Glomerular endothelial cell (primary cell): ENCODE measurements around the gene PURA. TPM values are rescaled to one million over a fixed set of nuclear protein-coding genes. Genes with fewer than 3 reads are reported as not detected.
"Not testable (repeated sequence)": the region's sequence is repeated elsewhere in the genome, so short reads cannot be mapped to it uniquely, and the experiment has no call there.

Experiments used
- DNase-seq: peaks from one replicate; pipeline ENCODE4 v3.0.0-alpha.2; 2011; ENCODE audit warnings: low read depth, low spot score; ENCODE audit errors: extremely low read depth
- total RNA-seq: library from RNA; depleted of rRNA; stranded (reverse); fragments of >200 nt; gene quantifications from 2 replicates; pipeline ENCODE4 v1.2.3, GENCODE V29; 2015

PURA gene
- total RNA-seq, 1 donor from 2014 or later: 11.7 TPM

DNA sequence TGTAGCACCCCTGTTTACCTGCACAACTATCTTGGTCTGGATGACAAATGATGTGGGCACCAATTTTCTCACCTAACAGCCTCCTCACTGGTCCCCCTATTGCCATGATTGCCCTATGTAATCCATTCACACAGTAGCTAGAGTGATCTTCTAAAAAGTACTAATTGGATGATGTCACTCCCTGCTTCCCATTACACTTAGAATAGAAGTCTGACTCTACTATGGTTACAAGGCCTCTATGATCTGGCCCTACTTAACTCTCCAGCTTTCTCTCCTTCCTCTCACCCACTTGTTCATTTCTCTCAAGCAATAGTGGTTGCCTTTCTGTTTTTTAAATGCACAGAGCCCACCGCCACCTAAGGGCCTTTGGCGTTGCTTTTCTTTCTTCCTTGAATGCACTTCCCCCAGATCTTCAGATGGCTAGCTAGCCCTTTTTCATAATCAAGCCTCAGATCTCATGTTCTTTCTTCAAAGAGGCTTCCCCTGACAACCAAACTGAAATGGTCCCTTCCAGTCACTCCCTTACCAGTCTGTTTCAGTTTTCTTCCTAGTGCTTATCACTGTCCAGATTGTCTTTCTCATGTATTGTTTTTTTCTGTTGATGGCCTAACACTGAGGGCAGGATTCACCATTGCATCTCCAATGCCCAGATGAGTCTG is 20.5 kb downstream of the PURA start:
- DNase-seq: no peak

DNA sequence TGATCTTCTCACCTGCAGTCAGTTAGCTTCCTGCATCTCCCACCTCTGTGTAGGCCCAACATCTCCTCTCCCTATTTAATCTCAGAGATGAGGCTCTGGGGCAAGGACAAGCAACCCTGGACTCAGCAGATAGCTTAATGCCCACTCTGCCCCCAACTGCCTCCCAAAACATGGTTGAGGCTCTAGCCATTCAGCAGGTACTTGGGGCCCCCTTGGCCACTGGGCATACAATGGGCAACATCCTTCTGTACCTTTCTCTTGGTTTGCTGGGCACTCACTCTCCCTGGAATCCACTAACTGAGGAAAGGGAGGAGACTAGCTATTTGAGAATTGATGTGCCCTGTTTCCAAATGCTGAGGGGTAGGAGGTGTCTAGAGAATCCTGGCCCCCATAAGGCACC is 21.2 kb downstream of the PURA start:
- DNase-seq: no peak

DNA sequence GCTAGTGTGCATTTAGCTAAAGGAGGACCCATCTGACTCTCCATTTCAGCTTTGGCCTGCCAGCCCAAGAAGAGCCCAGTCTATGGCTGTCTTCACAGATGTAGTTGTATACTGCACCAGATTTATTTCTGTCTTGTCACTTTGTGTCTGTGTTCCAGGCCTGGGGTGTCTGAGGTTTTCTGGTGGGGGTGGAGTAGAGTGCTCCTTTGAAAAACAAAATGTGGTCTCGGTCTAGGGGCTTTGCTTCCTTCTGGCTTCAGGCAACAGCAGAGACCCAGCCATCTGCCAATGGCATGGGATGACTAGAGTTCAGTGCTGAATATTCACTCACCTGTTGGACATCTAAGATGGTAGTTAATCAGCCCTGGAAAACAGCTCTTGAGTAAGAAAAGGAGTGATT is 22.7 kb downstream of the PURA start:
- no peak for DNase-seq

DNA sequence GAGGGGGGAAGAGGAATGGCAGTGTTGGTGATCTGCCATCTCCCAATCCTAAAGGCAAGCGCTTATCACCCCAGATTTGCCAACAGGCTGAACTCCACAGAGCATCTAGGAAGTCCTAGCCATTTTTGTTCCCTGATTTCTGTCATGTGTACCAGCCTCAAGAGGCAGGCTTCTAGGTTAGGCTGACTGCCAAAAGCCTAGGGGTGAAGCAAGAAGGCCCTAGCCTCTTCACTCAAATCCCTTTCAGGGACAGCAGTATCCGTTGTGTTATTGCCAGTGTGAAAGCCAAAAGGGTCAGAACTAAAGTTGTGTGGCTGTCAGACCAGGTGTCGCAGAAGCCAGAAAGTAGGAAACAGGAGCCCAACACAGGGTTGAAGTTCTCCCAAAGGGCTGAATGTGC is 26.5 kb downstream of the PURA start:
- DNase-seq: no peak

DNA sequence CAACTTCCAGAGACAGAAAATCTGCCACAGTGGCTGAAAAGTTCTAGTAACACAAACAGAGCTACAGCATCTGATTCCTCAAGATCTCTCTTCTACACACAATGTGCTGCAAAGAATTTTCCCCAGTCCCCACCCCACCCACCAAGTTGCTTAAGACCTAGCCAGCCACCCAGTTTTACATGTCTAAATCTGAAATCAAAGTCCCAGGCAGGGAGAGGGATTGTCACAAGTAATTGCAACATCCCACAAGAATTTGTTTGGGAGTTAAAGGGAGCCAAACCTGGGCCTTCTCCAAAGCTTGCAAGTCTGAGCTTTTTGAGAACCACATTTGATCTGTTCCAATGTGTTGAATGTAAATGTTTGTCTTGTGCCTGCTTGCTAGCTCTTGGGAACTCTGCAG is 27.3 kb downstream of the PURA start:
- DNase-seq: no peak

DNA sequence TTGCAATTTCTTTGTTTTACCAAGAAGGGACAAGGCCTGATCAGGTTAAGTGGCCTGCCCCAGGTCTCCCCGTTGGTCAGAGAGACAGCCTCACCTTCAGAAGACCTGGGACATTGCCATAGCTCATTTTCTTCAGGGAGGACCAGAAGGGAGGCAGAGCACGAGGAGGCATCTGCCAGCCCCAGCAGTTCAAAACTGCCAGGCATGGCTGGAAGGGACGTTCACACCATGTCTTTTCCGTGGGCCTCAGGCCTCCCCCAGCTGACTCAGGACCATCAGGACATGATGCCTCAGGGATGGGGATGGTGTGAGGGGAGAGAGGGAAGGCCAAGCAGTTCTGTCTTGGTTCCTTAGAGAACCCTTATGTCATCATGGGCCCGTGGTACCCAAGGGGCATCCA is 28.3 kb downstream of the PURA start:
- DNase-seq: no peak

DNA sequence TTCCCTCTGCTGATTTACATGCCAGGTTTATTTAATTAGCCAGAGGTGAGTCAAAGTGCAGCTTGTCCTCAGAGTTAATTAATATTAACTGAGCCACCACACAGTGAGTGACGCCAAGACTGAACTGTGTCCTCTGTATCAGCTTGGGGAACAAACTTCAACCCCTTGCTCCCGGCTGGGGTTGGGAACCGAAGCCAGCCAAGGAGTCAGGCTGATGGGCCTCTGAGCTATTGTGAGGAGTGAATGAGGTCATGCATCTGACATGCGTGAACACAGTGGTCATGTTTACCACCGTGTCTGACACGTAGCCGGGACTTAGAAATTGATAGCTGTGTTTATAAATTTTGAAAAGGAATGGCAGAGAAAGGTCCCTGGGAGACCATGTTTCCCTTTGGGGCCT is 28.9 kb downstream of the PURA start:
- DNase-seq: no peak

DNA sequence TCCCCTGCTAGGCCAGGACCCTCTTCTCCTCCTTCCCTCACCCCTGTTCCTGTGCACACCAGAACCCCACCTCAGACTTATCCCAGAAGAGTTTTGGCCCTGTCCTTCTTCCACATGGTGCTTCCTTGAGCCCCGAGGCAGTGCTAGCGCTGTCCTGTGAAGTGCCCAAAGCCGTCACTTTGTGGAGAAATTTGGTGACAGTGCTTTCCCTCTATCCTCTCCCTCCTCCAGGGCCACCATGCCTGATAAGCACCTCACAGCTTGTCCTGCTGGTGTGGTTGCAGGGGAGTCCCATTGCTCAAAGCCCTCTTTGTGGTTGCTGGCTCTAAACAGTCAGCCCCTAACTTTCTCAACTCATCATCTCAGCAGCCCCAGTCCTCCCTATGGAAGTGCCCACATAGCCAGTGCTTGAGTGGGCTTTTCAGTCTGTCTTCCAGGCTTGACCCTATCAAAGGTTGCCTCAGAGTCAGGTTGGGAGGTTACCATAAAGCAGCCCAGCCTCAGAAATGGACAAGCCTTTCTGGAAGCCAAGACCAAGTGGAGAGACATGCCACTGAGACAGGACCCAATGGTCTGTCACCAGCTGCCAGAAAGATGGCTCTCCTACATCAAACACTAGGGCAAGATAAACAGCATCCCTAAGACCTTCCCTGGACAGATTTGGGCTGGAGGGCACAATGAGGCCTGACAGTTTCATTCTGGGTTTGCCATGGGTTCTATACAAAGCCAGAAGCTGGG is 29.8 kb downstream of the PURA start:
- no peak for DNase-seq

DNA sequence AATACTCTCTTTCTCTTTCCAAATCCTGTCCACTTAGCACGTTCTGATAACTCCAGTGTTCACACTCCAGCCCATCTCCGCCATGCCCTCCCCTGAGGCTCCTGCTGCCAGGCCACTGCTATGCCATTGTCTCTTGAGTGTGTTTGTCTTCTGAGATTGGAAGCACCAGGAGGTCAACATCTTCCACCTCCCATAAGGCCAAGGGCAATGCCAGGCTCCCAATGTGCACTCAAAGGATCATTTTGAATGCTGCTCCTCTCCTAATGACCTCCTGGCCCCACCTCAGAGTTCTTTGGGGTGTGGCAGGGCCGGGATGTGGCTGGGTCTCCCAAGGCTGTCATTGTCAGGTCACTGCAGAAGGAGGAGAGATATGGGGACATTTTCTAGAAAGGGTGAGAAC is 31.3 kb downstream of the PURA start:
- no peak for DNase-seq

DNA sequence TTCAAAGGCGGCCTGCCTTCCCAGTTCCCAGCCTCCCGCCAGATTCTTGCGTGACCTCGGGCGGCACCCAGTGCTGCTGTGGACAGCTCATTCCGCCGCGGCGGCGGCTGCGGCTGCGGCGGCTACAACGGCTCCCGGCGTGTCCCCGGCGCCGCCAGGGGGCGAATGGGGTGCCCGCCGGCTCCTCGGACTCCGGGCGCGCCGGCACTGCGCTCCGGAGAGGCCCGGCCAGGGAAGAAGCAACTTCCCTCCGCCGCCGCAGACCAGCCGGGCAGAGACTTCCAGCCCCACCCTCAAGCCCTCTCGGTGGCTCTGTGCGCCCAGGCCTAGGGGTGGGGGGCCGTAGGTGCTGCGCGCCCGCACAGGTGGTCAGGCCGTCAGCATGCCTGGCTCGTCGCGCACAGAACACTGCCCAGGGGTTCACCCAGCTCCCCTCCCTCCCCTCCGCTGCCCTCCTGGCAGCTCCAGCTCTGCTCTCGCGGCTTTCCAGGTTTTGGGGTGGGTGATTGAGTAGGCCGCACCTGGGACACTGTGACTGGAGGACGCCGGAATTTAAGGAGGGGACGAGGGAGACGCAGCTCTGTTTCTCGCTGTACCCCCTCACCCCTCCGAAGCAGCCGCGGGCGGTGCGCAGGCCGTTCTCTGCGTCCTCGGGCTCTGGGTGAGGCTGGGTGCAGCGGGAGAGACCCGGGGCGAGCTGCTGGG is 32.1 kb downstream of the PURA start:
- DNase-seq: no peak

DNA sequence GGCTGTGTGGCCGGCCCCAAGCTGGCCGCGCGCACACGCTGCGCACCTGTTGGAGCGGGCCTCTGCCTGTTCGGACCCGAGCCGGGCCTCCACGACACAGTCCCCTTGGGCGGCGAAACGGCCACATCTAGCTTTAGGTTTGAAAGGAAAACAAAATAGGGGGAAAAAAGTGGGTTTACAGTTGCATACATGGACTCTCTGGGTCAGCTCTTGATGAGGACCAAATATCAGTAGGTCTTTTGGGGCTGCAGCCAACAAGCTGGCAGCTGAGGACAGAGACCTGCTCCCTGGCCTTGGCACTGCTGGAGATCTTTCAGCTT is 32.6 kb downstream of the PURA start:
- DNase-seq: no peak

DNA sequence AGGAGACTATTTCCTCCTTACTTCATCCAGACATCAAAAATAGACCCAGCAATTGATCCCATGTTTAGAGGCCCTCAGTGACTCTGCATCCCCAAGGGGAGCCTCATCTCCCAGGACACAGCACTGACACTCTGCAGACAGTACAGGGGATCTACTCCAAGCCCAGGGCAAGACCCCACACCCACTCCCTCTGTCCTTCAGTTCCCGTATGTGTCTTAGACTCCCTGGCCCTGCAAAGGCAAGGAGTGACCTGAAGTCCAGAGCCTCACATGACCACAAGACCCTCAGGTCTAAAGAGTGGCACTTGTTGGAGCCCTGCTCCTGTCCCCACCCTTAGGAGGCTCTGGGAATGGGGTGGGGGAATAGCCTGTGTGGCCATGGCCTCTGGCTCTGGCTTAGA is 33.6 kb downstream of the PURA start:
- DNase-seq: no peak

DNA sequence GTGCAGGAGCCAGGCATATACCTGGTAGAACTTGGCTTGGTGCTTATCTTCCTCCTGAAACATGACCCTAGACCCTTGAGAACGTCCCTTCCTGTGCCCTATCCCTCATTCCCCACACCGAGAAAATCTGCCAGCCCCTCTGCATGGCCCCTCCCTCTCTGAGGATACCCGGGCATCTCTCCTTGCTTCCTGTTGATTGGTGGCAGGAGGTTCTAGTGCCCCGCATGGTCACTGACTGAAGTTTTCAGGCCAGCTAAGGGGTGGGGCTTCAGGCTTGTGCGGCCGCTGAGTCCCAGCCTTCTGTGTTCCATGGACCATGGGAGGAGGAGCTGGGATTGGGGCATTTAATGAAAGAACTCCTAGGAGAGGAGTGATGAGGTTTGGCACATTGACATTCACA is 34.6 kb downstream of the PURA start:
- DNase-seq: no peak

DNA sequence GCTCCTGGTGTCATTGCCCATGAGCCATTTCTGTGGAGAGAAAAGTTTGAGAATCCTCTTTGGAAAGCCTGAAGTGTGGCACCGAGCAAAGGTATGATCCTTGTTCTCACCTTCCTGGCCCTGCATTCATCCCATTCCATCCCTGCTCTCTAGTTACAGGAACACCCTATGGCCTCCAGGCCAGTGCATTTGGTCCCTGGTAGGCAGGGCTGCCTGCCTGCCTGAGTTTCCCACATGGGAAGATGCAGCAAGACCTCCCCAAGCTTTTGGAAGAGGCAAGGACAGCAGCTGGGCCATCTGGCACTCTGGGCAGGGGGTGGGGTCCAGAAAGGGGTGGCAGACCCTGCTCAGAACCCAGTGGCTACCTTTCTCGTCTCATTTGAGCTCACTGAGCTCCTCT is 36.3 kb downstream of the PURA start:
- DNase-seq: no peak

DNA sequence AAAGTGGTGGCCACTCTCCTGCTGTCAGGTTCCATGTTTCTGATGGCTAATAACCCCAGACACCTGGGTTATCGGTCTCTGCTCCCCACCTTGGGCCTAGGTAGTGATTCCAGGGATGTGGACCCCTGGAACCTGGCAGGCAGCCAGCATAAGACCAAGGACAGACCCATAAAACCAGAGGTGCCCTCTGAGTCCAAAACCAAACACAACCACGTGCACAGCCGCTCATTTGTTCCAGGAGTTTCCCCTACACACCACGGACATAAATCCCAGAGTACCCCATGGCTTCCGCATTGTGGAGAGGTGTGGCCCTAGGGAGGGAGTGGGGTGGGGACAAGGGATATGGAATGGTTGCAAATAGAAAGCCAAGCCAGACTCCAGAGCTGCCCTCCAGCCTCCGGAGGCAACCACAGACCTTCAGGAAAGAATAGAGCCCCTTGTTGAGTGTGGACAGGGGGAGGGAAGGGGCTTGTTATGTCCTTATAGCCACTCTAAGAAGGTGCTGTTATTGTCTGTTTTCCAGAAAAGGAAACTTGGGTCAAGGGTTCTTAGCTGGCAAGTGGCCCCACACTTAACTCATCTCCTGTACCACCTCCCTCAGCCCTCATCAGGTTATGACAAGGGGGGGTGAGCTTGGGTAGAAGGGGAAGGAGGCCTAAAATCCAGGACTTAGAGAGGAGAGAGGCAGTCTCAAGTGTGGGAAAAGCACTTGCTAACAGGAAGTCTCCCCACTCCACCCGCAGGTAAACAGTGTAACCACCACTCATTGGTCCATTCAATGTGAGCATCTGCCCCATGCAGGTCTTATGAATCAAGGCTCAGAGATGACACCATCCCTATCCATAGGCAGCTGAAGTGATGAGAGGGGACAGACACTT is 37.5 kb downstream of the PURA start:
- DNase-seq: no peak

DNA sequence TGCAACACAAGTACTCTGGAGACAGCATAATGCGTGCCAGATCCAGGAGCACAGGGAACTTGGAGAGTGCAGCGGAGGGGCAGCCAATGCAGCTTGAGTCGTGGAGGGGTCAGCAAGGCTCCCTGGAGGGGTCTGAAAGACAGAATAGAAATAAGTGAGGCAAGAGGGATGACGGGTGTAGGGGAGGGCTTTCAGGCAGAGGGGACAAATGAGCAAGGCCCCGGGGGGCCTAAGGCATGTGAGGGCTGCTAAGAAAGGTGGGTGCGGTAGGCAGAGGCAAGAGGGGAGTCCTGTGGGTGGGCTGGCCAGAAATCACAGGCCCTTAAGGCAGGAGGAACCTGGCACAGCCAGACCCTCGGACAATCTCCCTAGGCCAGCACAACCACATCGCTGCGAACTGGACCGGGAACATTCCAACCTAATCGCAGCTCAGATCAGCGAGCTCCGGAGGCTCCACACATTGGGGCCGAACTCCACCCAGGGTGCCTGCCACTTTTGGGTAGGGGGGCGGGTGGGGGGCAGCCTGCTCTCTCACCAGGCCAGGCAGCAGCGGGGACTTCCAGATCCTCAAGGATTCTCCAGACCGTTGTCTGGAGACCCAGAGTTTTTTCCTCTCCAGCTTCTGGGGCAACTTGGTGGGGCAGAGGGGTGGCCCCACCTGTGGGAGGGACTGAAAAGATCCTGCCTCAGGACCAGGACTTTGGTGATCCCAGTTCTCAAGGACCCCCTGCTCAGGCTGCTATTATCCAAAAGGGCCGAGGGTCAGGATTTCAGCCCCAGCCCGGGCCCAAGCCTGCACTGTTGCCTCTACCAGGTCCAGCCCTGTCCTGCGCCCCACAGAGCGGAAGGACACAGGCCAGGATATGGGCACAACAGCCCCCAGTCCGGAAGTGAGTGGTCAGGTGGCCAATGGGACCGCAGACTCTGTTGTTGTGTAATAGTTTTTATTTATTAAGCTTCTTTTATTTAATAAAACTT is 38.4 kb downstream of the PURA start:
- no peak for DNase-seq

DNA sequence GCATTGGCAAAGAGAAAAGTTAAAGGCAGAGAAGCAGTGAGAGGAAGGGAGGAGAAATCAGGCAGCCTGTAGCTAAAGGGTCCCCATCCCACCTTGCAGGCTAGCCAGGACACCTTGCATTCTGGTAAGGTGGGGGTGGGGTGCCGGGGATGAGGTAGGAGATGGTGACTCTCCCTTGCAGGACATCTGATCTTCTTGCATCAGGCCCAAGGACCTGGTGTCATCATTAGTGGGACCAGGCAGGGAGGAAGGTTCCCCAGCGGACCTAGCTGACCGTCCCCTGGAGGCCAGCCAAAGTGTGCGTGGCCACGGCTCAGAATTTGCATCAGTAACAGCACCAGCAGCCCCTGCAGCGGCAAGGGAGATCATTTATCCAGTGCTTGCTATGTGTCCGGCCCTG is 39.3 kb downstream of the PURA start:
- DNase-seq: no peak

DNA sequence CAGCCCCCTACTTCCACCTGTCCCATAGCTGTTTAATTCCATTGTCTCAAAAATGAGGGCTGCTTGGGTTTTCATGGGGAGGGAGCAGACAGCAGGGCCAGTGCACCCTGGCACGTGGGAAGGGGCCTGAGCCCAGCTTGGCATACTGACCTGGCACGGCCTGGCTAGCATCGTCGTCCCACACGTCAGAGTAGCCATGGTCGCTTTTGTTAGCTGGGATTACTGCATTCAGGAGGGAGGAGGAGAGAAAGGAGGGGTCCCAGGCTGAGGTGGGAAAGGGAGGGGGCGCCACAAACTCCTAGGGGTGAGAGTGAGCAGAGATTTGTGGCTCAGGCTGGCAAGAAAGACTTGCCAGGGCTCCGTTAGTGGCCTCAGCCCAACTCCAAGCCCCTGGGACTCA is 40.0 kb downstream of the PURA start:
- DNase-seq: no peak

DNA sequence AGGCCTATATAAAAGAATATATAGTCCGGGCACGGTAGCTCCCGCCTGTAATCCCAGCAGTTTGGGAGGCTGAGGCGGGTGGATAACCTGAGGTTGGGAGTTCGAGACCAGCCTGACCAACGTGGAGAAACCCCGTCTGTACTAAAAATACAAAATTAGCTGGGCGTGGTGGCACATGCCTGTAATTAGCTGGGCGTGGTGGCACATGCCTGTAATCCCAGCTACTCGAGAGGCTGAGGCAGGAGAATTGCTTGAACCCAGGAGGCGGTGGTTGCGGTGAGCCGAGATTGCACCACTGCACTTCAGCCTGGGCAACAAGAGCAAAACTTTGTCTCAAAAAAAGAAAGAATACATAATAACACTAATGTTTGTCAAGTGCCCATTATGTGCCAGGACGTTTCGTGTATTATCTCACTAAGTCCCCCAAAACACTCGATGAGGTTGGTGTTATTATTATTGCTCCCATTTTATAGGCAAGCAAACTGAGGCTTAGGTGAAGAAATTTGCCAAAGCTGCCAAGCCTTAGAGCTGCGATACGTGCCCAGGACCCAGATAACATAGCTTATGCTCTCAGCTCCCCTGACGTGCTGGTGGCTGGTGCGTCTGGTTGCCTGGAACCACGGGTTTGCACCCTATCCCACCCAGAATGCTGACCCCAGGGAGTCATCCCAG is 40.9 kb downstream of the PURA start:
- DNase-seq: not testable (repeated sequence)
